A673 (cell line): ENCODE measurements around the gene DLG2. TPM values are rescaled to one million over a fixed set of nuclear protein-coding genes. Genes with fewer than 3 reads are reported as not detected.

Source experiments
- BruUV-seq: library from RNA; stranded (reverse); fragments of 400-500 nt; replicated peaks from 2 replicates; lab custom pipeline; 2021; lab: Mats Ljungman, UMichigan
- CTCF ChIA-PET: fragments of 300-600 bp; sonication (Branson Sonifier 250); formaldehyde crosslinking; loops from one replicate; lab custom pipeline; 2022; ENCODE audit warnings: antibody characterized with exemption; lab: Charles Lee
- POLR2A ChIA-PET: fragments of 300-600 bp; sonication (Branson Sonifier 250); formaldehyde crosslinking; loops from one replicate; lab custom pipeline; 2022; ENCODE audit warnings: antibody characterized with exemption; ENCODE audit not compliant: low non-redundant PET; lab: Charles Lee
- DNase-seq: peaks from one replicate; pipeline ENCODE4 v3.0.0-alpha.2; 2015; ENCODE audit warnings: low spot score
- H3K27ac ChIP-seq: fragments of 200-600 bp; sonication (generic); 2 replicates; pipeline ENCODE4 v1.5.1; 2016; ENCODE audit warnings: mixed run types, low read depth, mild to moderate bottlenecking, mixed read lengths, antibody characterized with exemption, low read length; ENCODE audit not compliant: poor library complexity, severe bottlenecking
- H3K27me3 ChIP-seq: fragments of 200-600 bp; sonication (generic); replicated peaks from 2 replicates; pipeline ENCODE4 v1.6.1; 2017; ENCODE audit warnings: mixed run types, low read depth, mild to moderate bottlenecking, mixed read lengths, antibody characterized with exemption, low read length; ENCODE audit not compliant: insufficient read depth, poor library complexity
- H3K36me3 ChIP-seq: fragments of 200-600 bp; sonication (generic); 2 replicates; pipeline ENCODE4 v1.6.1; 2016; ENCODE audit warnings: mixed run types, mild to moderate bottlenecking, mixed read lengths, antibody characterized with exemption, low read length; ENCODE audit not compliant: insufficient read depth, poor library complexity, severe bottlenecking
- H3K4me1 ChIP-seq: fragments of 200-600 bp; sonication (generic); 2 replicates; pipeline ENCODE4 v1.6.1; 2017; ENCODE audit warnings: mixed run types, mild to moderate bottlenecking, mixed read lengths, antibody characterized with exemption, low read length; ENCODE audit not compliant: insufficient read depth, poor library complexity, severe bottlenecking
- H3K4me3 ChIP-seq: fragments of 200-600 bp; sonication (generic); 2 replicates; pipeline ENCODE4 v1.5.1; 2016; ENCODE audit warnings: low read depth, mixed run types, mild to moderate bottlenecking, mixed read lengths, low read length; ENCODE audit not compliant: poor library complexity, severe bottlenecking
- H3K9me3 ChIP-seq: fragments of 200-600 bp; sonication (generic); 2 replicates; pipeline ENCODE4 v1.6.1; 2016; ENCODE audit warnings: mixed run types, low read depth, mild to moderate bottlenecking, mixed read lengths, antibody characterized with exemption, low read length; ENCODE audit not compliant: poor library complexity, severe bottlenecking
- CTCF ChIP-seq: fragments of 300-800, 200-600 bp; sonication (generic); conservative IDR thresholded peaks from 2 replicates; pipeline ENCODE4 v1.5.1; 2017; ENCODE audit warnings: low read depth, mild to moderate bottlenecking, antibody characterized with exemption, low read length, moderate library complexity, mixed read lengths
- EZH2 ChIP-seq: fragments of 200-600 bp; sonication (generic); IDR thresholded peaks from 2 replicates; pipeline ENCODE4 v1.6.1; 2017; ENCODE audit warnings: borderline replicate concordance, low read depth, mild to moderate bottlenecking, mixed read lengths, antibody characterized with exemption, low read length; ENCODE audit not compliant: poor library complexity, severe bottlenecking
- intact Hi-C: fragments of 100-400 bp; cut with micrococcal nuclease; formaldehyde crosslinking; loops from one replicate; pipeline ENCODE4 v1.10.0; 2022; ENCODE audit not compliant: unreplicated experiment
- total RNA-seq: library from RNA; stranded (reverse); gene quantifications from 2 replicates; pipeline ENCODE4 v1.2.3, GENCODE V29; 2021

The DLG2 gene
- total RNA-seq, 1 experiment from 2014 or later = 277 TPM

- DNase-seq = no peak
- BruUV-seq = no TSS peak
- Histone ChIP-seq H3K4me3 (no peak overlapping the region), H3K9me3 (no peaks in the 10 kb centered on the region), H3K27me3 (no peaks in the 10 kb centered on the region), H3K4me1 (no peaks in the 10 kb centered on the region), H3K36me3 (no peaks in the 10 kb centered on the region), H3K27ac (no peak overlapping the region)
- intact Hi-C loops = no loop called here
- POLR2A ChIA-PET = no interaction called here
- CTCF ChIA-PET = no interaction called here
- TF ChIP-seq EZH2 (no peak), CTCF (no peak)
Observed at GRCh38 chr11:84865791-84866535, 761.2 kb downstream of the DLG2 start.

- Histone ChIP-seq H3K36me3 (no peaks in the 10 kb centered on the region), H3K27ac (no peak overlapping the region), H3K27me3 (no peaks in the 10 kb centered on the region), H3K4me3 (no peak overlapping the region), H3K9me3 (no peaks in the 10 kb centered on the region), H3K4me1 (no peaks in the 10 kb centered on the region)
- ChIA-PET CTCF (no interaction called here), POLR2A (no interaction called here)
- intact Hi-C loops = no loop called here
- no TSS peak for BruUV-seq
- TF ChIP-seq EZH2 (no peak), CTCF (no peak)
- no peak for DNase-seq
Observed at GRCh38 chr11:84865257-84865656, 761.9 kb downstream of the DLG2 start.

- H3K36me3 ChIP-seq = no peaks in the 10 kb centered on the region
- H3K4me1 ChIP-seq = no peaks in the 10 kb centered on the region
- DNase-seq = no peak
- CTCF ChIA-PET = interaction anchor here (0.6 kb wide), 1 partner anchor 1361 kb away, joined by 3 read pairs; no protein-coding TSS in a partner anchor
- no peaks in the 10 kb centered on the region for H3K27me3 ChIP-seq
- POLR2A ChIA-PET = no interaction called here
- no TSS peak for BruUV-seq
- no peak overlapping the region for H3K27ac ChIP-seq
- H3K9me3 ChIP-seq = no peaks in the 10 kb centered on the region
- TF ChIP-seq CTCF (no peak), EZH2 (no peak)
- intact Hi-C loops = no loop called here
- no peak overlapping the region for H3K4me3 ChIP-seq
Observed at GRCh38 chr11:84857746-84858145, 769.4 kb downstream of the DLG2 start.
